ENCODE results near the gene TMEM255B.

TMEM255B gene

DNA sequence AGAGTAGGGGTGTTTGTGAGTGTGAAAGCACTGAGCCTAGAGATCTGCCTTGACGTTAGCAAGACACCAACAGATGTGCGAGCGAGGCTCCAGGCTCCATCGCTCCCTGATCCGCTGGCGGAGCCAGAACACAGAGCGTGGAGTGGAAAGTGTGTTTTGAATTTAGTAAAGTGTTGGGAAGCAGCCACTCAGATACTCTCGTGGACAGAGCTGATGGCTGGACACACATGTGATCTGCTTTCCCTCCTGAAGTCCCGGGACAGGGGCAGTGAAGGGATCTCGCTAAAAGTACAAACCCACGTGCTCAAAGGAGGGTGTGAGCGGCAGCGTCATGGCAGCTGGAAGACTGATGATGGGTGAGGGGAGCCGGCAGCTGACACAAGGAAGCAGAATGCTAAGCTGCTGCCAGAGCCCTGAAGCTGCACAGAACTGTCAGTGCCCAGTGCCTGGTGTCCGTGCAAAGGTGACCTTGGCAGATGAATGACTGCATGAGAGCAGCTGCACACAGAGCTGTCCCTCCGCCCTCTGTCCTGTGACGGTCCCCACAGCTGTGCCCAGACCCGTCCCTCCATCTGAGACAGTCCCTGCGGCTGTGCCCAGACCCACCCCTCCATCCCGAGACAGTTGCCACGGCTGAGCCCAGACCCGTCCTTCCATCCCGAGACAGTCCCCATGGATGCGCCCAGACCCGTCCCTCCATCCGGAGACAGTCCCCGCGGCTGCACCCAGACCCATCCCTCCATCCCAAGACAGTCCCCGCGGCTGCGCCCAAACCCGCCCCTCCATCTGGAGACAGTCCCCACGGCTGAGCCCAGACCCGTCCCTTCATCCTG lies 29.6 kb upstream of the TMEM255B start:
- Histone ChIP-seq H3K27me3 (ENCODE audit: control insufficient read depth in 1 of 2, insufficient read depth in 2 of 2, low read length in 2 of 2) (peaks cover 0 to 27% of the 10 kb centered on the region in 2 donors), H3K4me1 (ENCODE audit: control insufficient read depth, insufficient read depth, low read length) (peaks cover 14% of the 10 kb centered on the region), H3K4me3 (ENCODE audit: low read length in 2 of 2) (no peak overlapping the region), H3K36me3 (ENCODE audit: control insufficient read depth in 2 of 2, insufficient read depth in 2 of 2, low read length in 2 of 2) (no peaks in the 10 kb centered on the region), H3K27ac (ENCODE audit: low read length) (no peak overlapping the region), H3K9ac (ENCODE audit: low read length in 2 of 2) (no peak overlapping the region), H3K9me3 (ENCODE audit: control insufficient read depth in 2 of 2, low read length in 2 of 2) (no peaks in the 10 kb centered on the region)

DNA sequence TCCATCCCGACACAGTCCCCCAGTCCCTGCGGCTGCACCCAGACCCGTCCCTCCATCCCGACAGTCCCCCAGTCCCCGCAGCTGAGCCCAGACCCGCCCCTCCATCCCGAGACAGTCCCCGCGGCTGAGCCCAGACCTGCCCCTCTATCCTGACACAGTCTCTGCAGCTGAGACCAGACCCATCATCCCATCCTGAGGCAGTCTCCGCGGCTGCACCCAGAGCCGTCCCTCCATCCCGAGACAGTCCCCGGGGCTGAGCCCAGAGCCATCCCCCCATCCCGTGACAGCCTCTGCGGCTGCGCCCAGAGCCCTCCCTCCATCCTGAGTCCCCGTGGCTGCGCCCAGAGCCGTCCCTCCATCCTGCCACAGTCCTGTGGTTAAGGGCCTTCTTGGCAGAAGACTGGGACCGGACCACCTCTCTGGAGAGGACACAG lies 28.8 kb upstream of the TMEM255B start:
- no peak overlapping the region for H3K4me3 ChIP-seq (ENCODE audit: low read length in 2 of 2)
- no peak overlapping the region for H3K27ac ChIP-seq (ENCODE audit: low read length)
- H3K36me3 ChIP-seq (ENCODE audit: control insufficient read depth in 2 of 2, insufficient read depth in 2 of 2, low read length in 2 of 2), result no peaks in the 10 kb centered on the region
- H3K9me3 ChIP-seq (ENCODE audit: control insufficient read depth in 2 of 2, low read length in 2 of 2), result no peaks in the 10 kb centered on the region
- H3K9ac ChIP-seq (ENCODE audit: low read length in 2 of 2), result no peak overlapping the region
- H3K4me1 ChIP-seq (ENCODE audit: control insufficient read depth, insufficient read depth, low read length), result peaks cover 9% of the 10 kb centered on the region
- peaks cover 0 to 27% of the 10 kb centered on the region in 2 donors for H3K27me3 ChIP-seq (ENCODE audit: control insufficient read depth in 1 of 2, insufficient read depth in 2 of 2, low read length in 2 of 2)

DNA sequence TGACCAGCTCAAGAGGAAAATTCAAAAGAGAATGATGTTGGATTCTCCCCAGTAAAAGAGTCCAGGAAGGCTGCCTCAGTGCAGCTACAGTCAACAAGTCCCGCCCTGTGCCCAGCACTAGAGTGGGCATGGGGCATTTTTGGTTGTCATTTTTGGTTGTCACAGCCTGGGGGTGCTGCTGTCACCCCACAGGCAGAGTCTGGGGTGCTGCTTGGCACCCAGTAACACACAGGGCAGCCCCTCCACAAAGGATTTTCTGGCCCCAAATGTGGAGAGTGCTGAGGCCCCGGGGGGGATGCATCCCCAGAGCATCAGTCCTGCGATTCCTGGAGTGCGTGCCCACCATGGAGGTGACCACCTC lies 28.2 kb upstream of the TMEM255B start:
- no peak overlapping the region for H3K4me3 ChIP-seq (ENCODE audit: low read length in 2 of 2)
- H3K9ac ChIP-seq (ENCODE audit: low read length in 2 of 2), result no peak overlapping the region
- no peaks in the 10 kb centered on the region for H3K9me3 ChIP-seq (ENCODE audit: control insufficient read depth in 2 of 2, low read length in 2 of 2)
- no peaks in the 10 kb centered on the region for H3K36me3 ChIP-seq (ENCODE audit: control insufficient read depth in 2 of 2, insufficient read depth in 2 of 2, low read length in 2 of 2)
- H3K27me3 ChIP-seq (ENCODE audit: control insufficient read depth in 1 of 2, insufficient read depth in 2 of 2, low read length in 2 of 2), result peaks cover 0 to 27% of the 10 kb centered on the region in 2 donors
- peaks cover 9% of the 10 kb centered on the region for H3K4me1 ChIP-seq (ENCODE audit: control insufficient read depth, insufficient read depth, low read length)
- no peak overlapping the region for H3K27ac ChIP-seq (ENCODE audit: low read length)

DNA sequence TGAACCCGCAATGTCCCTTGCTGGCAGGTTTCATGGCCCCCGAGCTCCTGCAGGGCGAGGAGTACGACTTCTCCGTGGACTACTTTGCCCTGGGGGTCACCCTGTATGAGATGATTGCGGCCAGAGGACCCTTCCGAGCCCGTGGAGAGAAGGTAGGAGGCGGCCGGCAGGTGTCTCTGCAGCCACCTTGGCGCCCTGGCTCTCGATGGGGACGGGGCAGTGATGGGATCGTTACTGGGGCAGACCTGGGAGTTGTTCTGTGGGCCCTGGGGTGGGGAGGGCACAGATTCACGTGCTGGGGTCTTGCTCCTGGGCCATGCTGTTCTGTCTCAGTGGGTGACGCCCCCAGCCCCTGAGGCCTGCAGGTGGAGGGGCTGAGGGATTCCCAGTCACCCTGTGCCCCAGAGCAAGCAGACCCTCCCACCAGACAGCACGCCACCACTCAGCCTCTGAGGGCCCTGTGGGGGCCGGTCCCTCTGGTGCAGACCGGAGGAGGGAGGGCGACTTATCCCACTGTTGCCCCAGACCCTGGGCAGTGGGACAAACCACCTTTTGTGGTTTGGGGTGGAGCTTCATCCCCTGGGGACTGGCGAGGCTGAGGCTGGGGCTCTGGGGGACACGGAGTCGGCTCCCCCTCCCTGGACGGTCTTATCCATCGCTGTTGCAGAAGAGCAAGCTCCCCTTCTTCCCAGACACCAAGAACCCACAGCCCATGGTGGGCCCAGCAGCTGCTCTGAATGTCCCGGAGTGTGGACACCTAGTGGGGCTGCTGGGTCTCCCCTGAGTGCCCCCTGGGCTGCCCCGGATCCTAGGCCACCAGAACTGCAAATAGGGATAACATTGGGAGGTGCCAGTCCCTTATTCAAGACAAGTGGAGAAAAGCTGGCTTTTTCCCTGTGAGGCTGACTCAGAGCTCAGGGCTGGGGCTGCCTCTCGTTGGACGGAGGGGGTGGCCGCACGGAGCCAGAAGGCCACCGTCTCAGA lies 27.5 kb upstream of the TMEM255B start:
- Histone ChIP-seq H3K4me1 (ENCODE audit: control insufficient read depth, insufficient read depth, low read length) (peaks cover 9% of the 10 kb centered on the region), H3K4me3 (ENCODE audit: low read length in 2 of 2) (no peak overlapping the region), H3K27me3 (ENCODE audit: control insufficient read depth in 1 of 2, insufficient read depth in 2 of 2, low read length in 2 of 2) (peaks cover 0 to 27% of the 10 kb centered on the region in 2 donors), H3K9me3 (ENCODE audit: control insufficient read depth in 2 of 2, low read length in 2 of 2) (no peaks in the 10 kb centered on the region), H3K9ac (ENCODE audit: low read length in 2 of 2) (no peak overlapping the region), H3K36me3 (ENCODE audit: control insufficient read depth in 2 of 2, insufficient read depth in 2 of 2, low read length in 2 of 2) (no peaks in the 10 kb centered on the region), H3K27ac (ENCODE audit: low read length) (no peak overlapping the region)

DNA sequence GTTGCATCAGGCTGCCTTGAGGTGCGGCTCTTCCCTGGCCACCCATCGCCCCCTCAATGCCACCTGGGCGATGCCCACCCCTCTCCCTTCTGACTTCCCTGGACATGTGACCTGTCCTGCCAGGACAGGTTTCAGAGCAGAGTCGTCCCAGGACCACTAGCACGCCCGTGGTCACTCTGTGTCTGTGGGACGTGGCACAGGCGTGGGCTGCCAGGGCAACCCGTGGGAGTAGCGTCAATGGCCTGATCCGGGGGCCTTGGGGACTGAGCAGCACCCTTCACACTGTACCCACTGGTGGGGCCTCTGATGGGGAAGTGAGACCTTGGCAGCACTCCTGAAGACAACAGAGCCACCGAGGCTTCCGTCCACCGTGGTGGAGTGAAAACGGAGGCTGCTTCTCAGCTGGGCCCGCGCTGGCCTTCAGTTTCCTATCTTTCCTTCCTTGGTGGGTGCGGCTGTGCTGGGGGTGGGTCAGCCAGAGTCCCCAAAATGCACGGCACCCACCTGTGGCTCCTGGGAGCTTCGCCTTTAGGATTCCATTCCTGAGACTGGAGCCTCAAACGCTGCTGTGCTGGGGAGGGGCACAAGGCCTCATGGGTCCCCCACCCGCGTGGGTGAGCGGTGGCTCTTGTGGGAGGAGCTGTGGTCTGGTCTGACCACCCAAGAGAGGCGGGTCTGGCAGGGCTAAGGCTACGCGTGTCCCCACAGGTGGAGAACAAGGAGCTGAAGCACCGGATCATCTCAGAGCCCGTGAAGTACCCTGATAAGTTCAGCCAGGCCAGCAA lies 26.7 kb upstream of the TMEM255B start:
- peaks cover 0 to 23% of the 10 kb centered on the region in 2 donors for H3K27me3 ChIP-seq (ENCODE audit: control insufficient read depth in 1 of 2, insufficient read depth in 2 of 2, low read length in 2 of 2)
- H3K4me1 ChIP-seq (ENCODE audit: control insufficient read depth, insufficient read depth, low read length), result peaks cover 9% of the 10 kb centered on the region
- H3K9me3 ChIP-seq (ENCODE audit: control insufficient read depth in 2 of 2, low read length in 2 of 2), result no peaks in the 10 kb centered on the region
- no peaks in the 10 kb centered on the region for H3K36me3 ChIP-seq (ENCODE audit: control insufficient read depth in 2 of 2, insufficient read depth in 2 of 2, low read length in 2 of 2)
- no peak overlapping the region for H3K9ac ChIP-seq (ENCODE audit: low read length in 2 of 2)
- H3K27ac ChIP-seq (ENCODE audit: low read length), result no peak overlapping the region
- H3K4me3 ChIP-seq (ENCODE audit: low read length in 2 of 2), result no peak overlapping the region

DNA sequence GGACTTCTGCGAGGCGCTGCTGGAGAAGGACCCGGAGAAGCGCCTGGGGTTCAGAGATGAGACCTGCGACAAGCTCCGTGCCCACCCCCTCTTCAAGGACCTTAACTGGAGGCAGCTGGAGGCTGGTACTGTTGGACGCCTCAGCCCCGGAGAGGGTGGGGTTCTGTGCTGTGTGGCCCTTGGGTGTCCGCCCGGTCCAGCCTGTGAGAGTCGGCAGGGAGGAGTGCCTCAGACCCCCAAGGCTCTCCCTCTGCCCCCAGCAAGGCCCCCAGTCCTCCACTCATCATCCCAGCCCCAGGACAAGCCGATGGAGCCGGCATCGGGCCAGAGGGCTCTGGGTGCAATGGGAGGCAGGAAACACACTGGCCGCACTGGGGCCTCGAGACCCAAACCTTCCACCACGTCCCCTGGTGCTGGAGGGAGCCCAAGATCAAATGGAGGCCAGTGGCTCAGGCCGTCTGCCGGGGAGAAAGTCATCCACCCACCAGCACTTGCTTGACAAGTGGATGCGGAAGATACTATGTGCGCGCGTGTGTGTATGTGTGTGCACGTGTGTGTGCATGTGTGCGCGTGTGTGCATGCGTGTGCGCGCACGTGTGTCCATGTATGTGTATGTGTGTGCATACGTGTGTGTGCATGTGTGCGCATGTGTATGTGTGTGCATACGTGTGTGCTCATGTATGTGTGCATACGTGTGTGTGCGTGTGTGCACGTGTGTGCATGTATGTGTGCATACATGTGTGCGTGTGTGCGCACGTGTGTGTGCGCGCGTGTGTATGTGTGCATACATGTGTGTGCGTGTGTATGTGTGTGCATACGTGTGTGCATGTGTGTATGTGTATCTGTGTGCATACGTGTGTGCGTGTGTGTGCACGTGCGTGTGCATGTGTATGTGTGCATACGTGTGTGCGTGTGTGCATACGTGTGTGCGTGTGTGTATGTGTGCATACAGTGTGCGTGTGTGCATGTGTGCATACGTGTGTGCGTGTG lies 25.8 kb upstream of the TMEM255B start:
- no peak overlapping the region for H3K9ac ChIP-seq (ENCODE audit: low read length in 2 of 2)
- H3K4me1 ChIP-seq (ENCODE audit: control insufficient read depth, insufficient read depth, low read length), result peaks cover 9% of the 10 kb centered on the region
- H3K9me3 ChIP-seq (ENCODE audit: control insufficient read depth in 2 of 2, low read length in 2 of 2), result no peaks in the 10 kb centered on the region
- H3K36me3 ChIP-seq (ENCODE audit: control insufficient read depth in 2 of 2, insufficient read depth in 2 of 2, low read length in 2 of 2), result no peaks in the 10 kb centered on the region
- H3K27ac ChIP-seq (ENCODE audit: low read length), result no peak overlapping the region
- H3K4me3 ChIP-seq (ENCODE audit: low read length in 2 of 2), result no peak overlapping the region
- H3K27me3 ChIP-seq (ENCODE audit: control insufficient read depth in 1 of 2, insufficient read depth in 2 of 2, low read length in 2 of 2), result peaks cover 0 to 22% of the 10 kb centered on the region in 2 donors

DNA sequence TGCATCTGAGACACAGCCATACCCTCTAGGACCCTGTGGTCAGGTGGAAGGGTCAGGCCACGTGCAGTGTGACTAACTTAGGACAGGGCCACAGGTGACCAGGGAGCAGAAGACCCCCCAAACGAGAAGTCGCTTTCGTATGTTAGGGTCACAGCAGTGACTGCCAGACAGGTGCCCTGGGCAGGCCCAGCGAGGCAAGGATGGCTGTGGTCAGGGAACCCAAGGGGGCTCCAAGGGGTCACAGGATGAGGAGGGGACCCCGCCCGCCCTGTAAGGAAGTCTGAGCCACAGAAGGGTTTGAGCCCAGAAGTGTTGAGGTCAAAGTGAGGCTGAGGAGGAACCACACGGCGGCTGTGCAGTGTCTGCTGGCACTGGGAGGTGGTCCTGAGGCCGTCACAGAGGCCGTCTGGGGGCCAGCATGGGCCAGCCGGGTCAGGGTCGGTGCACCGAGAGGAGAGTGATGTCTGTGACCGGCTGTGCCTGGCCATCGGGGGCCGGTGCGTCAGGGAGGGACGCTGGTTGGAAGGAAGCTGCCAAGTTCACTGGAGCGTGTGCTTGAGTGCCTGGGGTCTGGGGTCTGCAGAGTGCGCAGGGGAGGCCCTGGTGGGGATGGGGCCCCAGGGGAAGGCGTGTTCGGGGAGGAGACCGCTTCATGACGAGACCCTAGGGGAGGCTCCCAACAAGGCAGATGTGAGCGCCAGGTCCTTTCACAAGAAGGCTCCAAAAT lies 24.8 kb upstream of the TMEM255B start:
- H3K4me1 ChIP-seq (ENCODE audit: control insufficient read depth, insufficient read depth, low read length), result peaks cover 4% of the 10 kb centered on the region
- H3K36me3 ChIP-seq (ENCODE audit: control insufficient read depth in 2 of 2, insufficient read depth in 2 of 2, low read length in 2 of 2), result no peaks in the 10 kb centered on the region
- peaks cover 0 to 13% of the 10 kb centered on the region in 2 donors for H3K27me3 ChIP-seq (ENCODE audit: control insufficient read depth in 1 of 2, insufficient read depth in 2 of 2, low read length in 2 of 2)
- no peaks in the 10 kb centered on the region for H3K9me3 ChIP-seq (ENCODE audit: control insufficient read depth in 2 of 2, low read length in 2 of 2)
- no peak overlapping the region for H3K9ac ChIP-seq (ENCODE audit: low read length in 2 of 2)
- no peak overlapping the region for H3K27ac ChIP-seq (ENCODE audit: low read length)
- no peak overlapping the region for H3K4me3 ChIP-seq (ENCODE audit: low read length in 2 of 2)

DNA sequence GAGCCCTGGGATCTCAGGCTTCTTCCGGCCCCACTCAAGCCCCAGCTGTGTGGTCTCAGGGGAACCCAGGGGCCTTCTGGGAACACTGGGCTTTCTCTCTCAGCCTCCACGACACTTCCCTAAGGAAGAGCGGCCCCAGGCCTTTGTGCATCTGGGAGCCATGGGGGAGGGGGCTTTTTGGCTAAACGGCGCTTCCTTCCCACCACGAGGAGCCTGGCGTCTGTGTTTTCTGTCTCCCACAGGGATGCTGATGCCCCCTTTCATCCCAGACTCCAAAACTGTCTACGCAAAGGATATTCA lies 24.2 kb upstream of the TMEM255B start:
- no peak overlapping the region for H3K4me3 ChIP-seq (ENCODE audit: low read length in 2 of 2)
- H3K27ac ChIP-seq (ENCODE audit: low read length), result no peak overlapping the region
- no peak overlapping the region for H3K9ac ChIP-seq (ENCODE audit: low read length in 2 of 2)
- no peaks in the 10 kb centered on the region for H3K36me3 ChIP-seq (ENCODE audit: control insufficient read depth in 2 of 2, insufficient read depth in 2 of 2, low read length in 2 of 2)
- peaks cover 4 to 12% of the 10 kb centered on the region in 2 donors for H3K27me3 ChIP-seq (ENCODE audit: control insufficient read depth in 1 of 2, insufficient read depth in 2 of 2, low read length in 2 of 2)
- no peaks in the 10 kb centered on the region for H3K4me1 ChIP-seq (ENCODE audit: control insufficient read depth, insufficient read depth, low read length)
- no peaks in the 10 kb centered on the region for H3K9me3 ChIP-seq (ENCODE audit: control insufficient read depth in 2 of 2, low read length in 2 of 2)

DNA sequence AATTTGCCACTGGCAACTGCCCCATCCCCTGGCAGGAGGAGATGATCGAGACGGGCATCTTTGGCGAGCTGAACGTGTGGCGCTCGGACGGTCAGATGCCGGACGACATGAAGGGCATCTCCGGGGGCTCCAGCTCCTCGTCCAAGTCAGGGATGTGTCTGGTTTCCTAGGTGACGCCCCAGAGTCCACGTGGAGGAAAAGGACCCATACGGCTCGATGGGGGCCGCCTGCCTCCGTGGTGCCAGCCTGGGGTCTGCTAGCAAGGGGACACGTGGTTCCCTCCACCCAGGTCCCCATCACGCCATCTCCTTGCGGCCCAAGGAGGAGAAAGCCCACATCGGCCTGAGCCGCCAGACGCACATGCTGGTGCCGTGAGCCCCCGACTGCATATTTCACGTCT lies 23.8 kb upstream of the TMEM255B start:
- H3K36me3 ChIP-seq (ENCODE audit: control insufficient read depth in 2 of 2, insufficient read depth in 2 of 2, low read length in 2 of 2), result no peaks in the 10 kb centered on the region
- no peaks in the 10 kb centered on the region for H3K9me3 ChIP-seq (ENCODE audit: control insufficient read depth in 2 of 2, low read length in 2 of 2)
- no peak overlapping the region for H3K4me3 ChIP-seq (ENCODE audit: low read length in 2 of 2)
- H3K27ac ChIP-seq (ENCODE audit: low read length), result no peak overlapping the region
- peaks cover 5 to 14% of the 10 kb centered on the region in 2 donors for H3K27me3 ChIP-seq (ENCODE audit: control insufficient read depth in 1 of 2, insufficient read depth in 2 of 2, low read length in 2 of 2)
- no peak overlapping the region for H3K9ac ChIP-seq (ENCODE audit: low read length in 2 of 2)
- H3K4me1 ChIP-seq (ENCODE audit: control insufficient read depth, insufficient read depth, low read length), result no peaks in the 10 kb centered on the region

Data from stomach smooth muscle (tissue), 2 donors.